NCI-H1930 (cell line): ENCODE measurements around the gene GTPBP10.
"Not testable (repeated sequence)": the region's sequence is repeated elsewhere in the genome, so short reads cannot be mapped to it uniquely, and the experiment has no call there.

Experiments used
- DNase-seq, 2 experiments: peaks; one replicate each; lab custom pipeline; 2025; lab: John Stamatoyannopoulos, UW

GTPBP10 gene, protein sequence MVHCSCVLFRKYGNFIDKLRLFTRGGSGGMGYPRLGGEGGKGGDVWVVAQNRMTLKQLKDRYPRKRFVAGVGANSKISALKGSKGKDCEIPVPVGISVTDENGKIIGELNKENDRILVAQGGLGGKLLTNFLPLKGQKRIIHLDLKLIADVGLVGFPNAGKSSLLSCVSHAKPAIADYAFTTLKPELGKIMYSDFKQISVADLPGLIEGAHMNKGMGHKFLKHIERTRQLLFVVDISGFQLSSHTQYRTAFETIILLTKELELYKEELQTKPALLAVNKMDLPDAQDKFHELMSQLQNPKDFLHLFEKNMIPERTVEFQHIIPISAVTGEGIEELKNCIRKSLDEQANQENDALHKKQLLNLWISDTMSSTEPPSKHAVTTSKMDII

DNA sequence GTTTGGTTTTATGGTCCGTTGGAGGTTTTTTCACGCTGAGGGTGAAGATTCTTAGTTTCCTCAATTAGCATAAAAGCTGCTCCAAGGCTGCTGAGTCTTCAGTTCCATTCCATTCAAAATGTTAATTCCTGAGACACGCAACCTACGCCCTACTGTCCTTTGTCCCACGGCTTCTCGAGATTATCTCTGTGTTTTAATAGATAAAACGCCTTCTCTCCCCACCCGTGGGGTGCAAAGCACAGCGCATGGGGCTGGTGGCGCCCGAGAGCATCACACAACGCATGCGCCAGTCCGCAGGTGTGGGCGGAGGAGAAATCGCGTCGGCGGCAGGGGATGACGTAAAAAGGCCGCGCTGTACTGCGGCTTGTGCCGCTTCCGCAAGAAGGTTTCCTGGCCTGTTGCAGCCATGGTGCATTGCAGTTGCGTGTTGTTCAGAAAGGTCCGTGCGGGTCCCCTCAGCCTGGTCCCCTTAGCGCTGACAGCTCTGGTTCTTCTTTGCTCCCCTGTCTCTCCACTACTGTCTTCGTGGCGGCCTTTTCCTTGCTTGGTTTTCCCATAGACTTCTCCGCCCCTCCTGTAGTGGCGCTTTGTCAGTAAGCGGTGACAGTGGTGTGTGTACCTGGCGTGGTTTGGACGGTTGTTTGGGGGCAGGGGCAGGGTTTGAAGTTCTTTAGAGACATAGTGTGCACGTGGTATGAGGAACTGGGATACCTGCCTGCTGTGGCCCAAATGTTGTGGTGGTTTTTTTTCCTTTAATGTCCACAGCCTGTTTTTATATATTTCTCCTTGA lies at the start of gene GTPBP10:
Gene GTPBP10, plus strand, starts transcription at position 381 of the 790 bp plus-strand sequence. Its CDS starts 26 bp downstream, at position 407.
- DNase-seq = peak; percentile 91 to 96

DNA sequence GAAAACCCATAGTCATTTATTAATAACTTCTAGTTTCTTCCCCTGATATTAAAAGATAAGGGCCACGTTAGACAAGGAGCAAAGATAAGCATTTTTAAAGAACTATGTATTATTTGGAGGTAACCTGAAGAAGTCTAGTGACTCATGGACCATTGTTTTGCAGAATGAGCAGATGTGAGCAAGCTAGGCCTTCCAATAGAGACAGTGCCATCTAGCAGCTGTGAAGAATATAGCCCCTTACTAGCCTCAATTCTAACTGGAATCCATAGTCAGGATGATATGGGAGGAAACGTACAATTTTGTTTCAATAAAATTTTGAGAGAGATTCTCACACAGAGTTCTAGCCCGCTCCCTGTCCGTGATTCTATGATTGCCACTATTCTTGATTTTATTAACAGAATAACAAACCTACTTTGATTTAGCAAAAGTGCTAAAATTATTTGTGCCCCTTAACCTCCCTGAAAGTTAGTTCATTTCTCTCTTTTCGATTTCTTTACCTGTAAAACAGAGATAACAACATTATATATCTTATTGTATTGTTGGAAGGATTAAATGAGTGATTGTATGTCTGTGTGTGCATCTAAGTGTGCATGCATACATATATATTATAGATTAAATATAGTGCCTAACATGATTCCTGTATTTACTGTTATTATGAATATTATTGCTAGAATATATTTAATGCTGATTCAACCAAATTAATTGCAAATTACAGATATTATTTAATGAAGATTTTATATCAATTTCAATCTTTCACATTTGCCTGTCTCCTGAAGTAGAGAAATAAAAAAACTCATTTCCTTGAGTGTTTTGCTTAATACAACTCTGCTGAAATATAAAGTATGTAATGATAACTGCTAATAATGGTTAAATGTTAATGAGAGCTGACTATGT lies 48.1 kb upstream of the GTPBP10 start:
- DNase-seq = peak; percentile 16 to 44

DNA sequence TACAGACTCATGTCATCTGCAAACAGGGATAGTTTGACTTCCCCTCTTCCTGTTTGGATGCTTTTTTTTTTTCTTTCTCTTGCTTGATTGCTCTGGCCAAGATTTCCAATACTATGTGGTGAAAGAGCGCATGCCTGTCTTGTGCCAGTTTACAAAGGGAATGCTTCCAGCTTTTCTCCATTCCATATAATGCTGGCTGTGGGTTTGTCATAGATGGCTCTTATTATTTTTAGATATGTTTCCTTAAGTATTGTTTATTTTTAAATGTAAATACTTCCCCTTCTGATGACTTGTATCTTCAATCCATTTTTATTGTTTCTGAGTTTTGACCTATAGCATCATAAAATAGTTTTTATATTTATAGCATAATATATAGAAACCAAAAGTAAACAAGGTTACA lies 43.3 kb upstream of the GTPBP10 start:
- no peak for DNase-seq

DNA sequence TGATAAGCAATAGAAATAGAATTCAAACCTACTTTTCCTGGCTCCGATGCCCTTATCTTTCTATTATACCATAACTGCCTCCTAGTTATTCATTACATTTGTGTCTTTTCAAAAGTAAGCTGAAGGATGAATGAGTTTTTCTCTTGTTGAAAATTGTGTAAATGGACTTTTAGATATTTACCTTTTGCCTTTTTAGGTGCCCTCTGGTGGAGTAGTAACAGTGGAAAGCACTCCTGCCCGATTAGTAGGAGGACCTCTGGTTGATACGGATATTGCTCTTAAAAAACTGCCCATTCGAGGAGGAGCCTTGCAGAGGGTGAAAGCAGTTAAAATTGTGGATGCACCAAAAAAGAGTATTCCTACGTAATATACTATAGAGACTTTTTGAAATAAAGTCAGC lies 36.6 kb upstream of the GTPBP10 start:
- DNase-seq = no peak

DNA sequence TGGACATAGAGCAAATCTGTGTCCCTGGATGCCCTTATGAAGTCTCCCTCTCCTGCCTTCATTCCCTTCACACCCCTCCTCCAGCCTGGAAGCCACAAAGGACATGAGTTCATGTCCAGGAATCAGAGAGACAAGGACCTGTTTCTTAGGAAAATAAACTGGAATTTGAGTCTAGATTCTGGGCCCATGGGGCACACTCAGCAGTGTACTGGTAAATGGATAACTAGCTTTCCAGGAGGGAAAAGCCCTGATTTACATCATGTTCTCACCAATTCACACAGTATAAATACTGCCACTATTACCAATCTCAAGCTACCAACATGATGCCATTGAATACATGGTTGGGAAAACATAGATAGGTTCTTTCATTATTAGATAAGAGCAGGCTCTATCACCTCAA lies 35.3 kb upstream of the GTPBP10 start:
- DNase-seq = no peak

DNA sequence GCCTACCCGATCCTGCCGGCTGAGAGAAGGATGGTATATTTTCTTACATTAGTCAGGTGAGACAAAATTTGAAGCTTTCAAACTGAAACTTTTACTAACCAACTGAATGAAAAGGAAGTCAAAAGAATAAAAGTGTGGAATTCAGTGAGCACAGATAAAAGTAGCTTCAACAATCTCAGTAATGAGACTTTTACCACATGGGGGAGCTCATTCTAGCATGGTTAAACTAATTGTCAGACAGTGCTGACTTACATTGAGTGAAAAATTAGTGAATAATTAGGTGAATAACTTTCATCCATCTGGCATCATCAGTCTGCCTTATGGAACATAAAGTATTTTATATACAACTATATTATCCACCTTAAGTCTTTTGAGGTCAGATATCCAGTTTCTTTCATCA lies 33.8 kb upstream of the GTPBP10 start:
- DNase-seq = no peak

DNA sequence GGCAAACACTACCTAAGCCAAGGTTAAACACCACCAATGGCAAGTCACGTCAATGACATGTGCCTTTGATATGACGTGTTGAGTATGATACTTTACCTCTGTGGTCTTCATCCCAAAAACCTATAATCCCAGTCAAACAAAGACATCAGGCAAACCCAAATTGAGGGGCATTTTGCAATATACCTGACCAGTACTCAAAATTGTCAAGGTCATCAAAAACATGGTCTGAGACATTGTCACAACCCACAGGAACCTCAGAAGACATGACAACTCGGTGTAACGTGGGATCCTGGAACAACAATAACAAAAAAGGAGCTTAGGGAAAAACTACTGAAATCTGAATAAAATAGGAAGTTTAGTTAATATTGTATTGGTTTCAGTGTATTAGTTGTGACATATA lies 32.6 kb upstream of the GTPBP10 start:
- no peak for DNase-seq

DNA sequence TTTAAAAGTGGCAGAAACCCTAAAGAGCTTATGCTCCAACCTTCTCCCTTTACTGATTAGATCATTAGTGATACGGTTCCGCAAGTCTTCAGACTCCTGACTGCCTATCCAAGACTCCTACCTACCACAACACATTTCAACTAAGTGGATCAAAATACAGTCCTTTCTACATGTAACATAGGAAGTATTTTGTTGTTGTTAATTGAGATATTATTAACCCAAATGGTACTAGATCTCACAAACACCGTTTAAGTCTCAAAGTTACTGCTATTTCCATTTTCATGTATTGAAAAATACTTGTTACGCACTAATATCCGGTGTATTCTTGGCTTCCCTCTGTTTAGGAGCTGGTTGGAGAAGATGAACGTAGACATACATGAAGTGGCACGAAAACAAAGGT lies 26.5 kb upstream of the GTPBP10 start:
- DNase-seq = no peak

DNA sequence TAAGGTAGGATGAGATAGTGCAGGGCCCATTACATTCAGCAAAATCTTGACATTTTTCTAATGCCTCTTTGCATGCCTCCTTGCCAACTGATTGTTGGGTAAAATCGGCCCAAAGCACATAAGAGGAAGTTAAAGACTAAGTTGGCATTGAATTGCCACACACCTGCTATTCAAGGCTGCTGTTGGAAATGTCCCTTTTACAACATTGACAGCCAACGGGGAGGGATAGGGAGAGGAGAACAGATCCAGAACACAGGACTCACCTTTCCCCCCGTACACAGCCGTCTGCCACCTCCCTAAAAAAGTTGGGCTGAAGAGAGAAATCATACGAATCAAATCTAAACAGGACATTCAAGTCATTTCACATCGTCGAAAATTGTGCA lies 26.1 kb upstream of the GTPBP10 start:
- no peak for DNase-seq

DNA sequence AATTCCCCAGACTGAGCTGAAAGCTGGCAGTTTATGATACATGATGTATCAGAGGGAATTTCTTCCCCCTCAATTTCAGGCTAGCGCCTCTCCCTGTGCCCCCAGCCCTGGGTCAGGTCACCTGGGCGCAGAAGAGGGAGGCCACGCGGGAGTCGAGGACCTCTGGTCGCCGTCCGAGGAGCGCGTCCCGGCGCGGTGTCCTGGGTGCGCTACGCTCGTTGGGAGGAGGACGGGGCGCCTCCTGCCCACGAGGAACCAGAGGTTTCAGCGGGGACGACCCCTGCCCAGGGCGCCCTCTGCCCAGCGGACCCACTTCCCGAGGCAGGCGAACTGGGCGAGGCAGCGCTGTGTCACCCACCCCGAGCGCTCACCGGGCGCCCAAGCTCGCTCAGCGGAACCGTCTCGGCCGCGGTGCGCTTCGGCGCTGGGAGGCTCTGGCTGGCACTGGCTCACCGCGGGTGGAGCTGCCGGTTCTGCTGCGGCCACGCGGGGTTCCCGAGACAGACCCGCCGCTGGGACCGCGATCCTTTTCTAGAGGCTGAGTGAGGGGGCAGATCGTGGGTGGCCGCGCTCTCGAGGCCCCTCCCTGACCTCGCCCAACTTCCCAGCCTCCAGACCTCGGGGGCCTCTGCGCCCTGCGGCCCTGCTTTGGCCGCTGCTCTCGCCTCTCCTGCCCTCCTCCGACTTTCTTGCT lies 25.6 kb upstream of the GTPBP10 start, which contains the start of gene FAM237B:
Gene FAM237B, minus strand, starts transcription at position 504 of the 694 bp plus-strand sequence. CDS start 1,556 bp downstream, outside the sequence.
- no peak for DNase-seq

DNA sequence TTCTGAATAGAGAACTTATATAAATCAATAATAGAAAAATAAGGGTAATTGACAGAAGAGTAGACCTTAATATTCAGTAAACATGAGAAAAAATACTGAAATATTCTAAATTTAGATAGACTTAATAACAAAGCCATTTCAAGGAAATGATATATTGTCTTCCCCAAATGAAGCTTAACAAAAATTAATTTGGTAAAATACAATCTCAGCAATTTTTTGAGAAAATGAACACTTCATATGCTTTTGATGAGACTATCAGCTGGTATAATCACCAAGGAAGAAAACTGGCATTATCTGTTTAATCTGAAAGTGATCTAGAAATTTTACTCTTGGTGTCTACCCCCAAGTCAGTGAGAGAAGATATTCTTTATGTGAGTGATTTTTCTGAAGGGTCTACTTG lies 23.7 kb upstream of the GTPBP10 start:
- no peak for DNase-seq

DNA sequence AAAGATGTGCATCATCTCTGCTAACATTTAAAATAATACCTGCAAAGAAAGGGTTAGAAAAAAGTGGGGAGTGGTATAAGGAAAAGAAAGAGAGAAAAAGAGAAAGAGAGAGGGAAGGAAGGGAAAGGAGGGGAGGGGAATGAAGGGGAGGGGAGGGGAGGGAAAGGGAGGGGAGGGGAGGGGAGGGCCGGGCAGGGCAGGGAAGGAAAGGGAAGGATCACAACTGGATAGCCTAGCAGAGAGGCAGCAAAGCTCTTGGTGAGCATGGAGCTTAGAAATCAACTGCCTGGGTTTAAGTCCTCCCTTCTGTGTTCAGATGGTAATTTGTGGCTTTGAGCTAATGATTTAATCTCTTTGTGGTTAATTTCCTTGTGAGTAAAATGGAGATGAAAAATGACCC lies 20.0 kb upstream of the GTPBP10 start:
- DNase-seq = no peak

DNA sequence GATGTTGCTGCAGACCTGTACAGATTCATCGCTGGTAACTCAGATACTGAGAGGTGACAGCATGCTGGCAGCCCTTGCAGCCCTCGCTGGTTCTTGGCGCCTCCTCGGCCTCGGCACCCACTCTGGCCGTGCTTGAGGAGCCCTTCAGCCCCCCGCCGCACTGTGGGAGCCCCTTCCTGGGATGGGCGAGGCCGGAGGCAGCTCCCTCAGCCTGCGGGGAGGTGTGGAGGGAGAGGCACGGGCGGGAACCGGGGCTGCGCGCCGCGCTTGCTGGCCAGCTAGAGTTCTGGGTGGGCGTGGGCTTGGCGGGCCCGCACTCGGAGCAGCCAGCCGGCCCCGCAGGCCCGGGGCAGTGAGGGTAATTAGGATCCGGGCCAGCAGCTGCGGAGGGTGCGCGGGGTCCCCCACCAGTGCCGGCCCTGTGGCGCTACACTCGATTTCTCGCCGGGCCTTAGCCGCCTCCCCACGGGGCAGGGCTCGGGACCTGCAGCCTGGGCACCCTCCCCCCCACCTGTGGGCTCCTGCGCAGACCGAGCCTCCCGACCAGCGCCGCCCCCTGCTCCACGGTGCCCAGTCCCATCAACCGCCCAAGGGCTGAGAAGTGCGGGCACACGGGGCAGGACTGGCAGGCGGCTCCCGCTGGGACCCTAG lies 12.2 kb upstream of the GTPBP10 start:
- DNase-seq = no peak

DNA sequence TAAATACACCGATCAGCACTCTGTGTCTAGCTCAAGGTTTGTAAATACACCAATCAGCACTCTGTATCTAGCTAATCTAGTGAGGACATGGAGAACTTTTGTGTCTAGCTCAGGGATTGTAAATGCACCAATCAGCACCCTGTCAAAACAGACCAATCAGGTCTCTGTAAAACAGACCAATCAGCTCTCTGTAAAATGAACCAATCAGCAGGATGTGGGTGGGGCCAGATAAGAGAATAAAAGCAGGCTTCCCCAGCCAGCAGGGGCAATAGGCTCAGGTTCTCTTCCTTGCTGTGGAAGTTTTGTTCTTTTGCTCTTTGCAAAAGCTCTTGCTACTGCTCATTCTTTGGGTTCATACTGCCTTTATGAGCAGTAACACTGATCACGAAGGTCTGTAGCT lies 11.6 kb upstream of the GTPBP10 start:
- not testable (repeated sequence) for DNase-seq

DNA sequence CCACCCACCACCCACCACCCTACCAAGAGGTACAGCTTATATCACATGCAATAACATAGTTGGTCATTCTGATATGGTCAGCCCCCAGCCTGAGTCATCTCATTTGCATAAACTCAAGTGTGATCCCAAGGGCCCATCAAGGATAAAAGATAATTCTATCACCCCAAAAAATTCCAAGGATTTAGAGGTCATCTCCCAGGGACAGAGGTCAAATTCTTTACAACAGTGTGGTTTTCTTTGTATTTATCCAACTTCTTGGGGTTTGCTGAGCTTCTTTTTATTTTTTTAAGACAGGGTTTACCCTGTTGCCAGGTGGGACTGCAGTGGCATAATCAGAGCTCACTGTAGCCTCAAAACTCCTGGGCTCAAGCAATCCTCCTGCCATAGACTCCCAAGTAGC lies 9.4 kb upstream of the GTPBP10 start:
- DNase-seq = no peak

DNA sequence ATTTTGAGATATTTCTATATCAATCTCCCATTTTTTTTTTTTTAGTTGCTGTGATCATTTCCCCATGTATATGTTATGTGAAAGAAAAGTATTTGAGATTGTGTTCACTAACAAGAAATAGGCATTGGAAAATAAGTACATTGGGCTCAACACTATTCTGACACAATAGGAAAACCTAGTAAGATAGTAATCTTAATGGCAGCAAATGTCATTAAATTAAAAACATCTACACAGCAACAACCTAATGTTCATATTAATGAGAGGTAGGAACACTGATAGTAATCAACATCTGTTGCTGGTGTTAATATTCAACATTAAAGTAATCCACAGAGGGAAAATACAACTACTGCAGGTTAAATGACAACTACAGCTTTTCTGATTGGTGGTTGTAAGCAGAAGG lies 1.5 kb upstream of the GTPBP10 start:
- DNase-seq = no peak

DNA sequence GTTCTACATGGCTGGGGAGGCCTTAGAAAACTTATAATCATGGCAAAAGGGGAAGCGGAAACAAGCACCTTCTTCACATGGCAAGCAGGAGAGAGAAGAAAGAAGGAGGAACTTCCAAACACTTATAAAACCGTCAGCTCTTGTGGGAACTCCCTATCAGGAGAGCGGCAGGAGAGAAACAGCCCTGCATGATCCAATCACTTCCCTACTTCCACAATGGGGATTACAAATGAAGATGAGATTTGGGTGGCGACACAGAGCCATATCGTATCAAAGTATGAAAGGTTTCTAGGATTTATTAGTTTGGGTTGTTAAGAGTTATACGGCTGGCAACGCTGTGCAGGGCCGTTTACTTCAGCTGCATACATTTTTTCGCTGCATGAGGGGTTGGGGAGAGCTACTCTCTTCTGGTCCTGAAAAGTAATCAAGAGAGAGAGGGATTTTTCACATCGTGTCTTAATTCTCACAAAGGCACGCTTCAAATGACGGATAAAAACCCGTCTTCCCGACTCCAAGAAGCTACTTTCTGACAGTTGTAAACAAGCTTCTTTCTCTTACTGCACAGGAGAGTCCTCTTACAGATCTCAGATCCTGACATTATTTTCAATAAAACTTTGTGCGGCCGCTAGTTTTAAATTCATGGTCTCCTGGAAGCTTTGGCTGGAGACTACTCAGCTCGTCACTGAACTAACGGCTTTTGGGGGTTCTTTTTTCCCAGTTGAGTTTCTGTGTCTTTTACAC lies 751 bp upstream of the GTPBP10 start:
- DNase-seq = peak in 1 of 2 experiments; percentile 10

DNA sequence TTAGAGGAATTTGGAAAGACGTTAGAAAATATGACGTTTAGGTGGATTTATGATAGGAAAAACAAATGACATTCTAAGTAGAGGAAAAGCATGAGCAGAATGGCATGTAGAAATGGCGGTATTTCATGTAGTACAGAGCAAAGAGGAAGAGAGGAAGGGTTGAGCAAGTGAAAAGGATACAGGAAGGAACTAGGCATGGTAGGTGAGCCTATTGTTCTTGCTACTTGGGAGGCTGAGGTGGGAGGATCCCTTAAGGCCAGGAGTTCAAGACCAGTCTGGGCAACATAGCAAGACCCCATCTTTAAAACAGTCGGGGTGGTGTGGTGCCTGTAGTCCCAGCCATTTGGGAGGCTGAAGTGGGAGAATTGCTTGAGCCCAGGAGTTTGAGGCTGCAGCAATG lies 1.2 kb downstream of the GTPBP10 start:
- no peak for DNase-seq

DNA sequence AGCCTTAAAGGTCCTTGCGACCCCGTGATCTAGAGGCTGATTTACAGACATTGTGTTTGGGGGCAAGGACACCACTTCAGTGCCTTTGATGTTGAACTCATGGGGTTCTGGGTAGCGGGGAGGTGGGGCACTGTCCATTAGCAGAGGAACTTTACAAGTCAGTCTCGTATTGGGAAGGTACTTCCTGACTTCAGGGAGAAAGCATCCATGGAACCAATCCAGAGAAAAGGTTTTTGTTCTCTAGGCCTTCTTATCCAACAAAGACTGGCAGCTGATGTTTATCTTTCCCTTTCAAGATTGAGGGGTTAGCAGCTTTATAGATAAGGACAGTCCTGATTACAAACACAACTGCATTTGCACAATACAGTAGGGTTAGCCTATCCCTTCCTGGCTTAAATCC lies 2.8 kb downstream of the GTPBP10 start:
- no peak for DNase-seq

DNA sequence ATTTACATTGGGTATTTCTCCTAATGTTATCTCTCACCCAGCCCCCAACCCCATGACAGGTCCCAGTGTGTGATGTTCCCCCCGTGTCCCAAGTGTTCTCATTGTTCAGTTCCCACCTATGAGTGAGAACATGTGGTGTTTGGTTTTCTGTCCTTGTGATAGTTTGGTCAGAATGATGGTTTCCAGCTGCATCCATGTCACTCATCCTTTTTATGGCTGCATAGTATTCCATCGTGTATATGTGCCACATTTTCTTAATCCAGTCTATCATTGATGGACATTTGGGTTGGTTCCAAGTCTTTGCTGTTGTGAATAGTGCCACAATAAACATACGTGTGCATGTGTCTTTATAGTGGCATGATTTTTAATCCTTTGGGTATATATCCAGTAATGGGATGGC lies 3.5 kb downstream of the GTPBP10 start:
- not testable (repeated sequence) for DNase-seq
